Measurements from ENCODE around the gene CYTH4.
"Not testable (repeated sequence)": the region's sequence is repeated elsewhere in the genome, so short reads cannot be mapped to it uniquely, and the experiment has no call there.

CYTH4 gene

GRCh38 chr22:37282385-37282677 is at the start of gene CYTH4:
Gene CYTH4, plus strand, starts transcription at chr22:37282508. Its CDS starts 62 bp downstream, at chr22:37282570.
- peak; percentile 66 for DNase-seq

- DNase-seq = not testable (repeated sequence)
Observed at GRCh38 chr22:37233371-37233750, 48.9 kb upstream of the CYTH4 start.

- DNase-seq = no peak
Observed at GRCh38 chr22:37233751-37234631, 48.3 kb upstream of the CYTH4 start.

- DNase-seq = no peak
Observed at GRCh38 chr22:37234736-37235711, 47.3 kb upstream of the CYTH4 start.

- DNase-seq = no peak
Observed at GRCh38 chr22:37235897-37236607, 46.3 kb upstream of the CYTH4 start.

- no peak for DNase-seq
Observed at GRCh38 chr22:37237371-37238268, 44.7 kb upstream of the CYTH4 start.

GRCh38 chr22:37239336-37240239 is 42.7 kb upstream of the CYTH4 start:
- no peak for DNase-seq

- no peak for DNase-seq
Observed at GRCh38 chr22:37240240-37240940, 41.9 kb upstream of the CYTH4 start.

- no peak for DNase-seq
Observed at GRCh38 chr22:37240941-37241320, 41.4 kb upstream of the CYTH4 start.

GRCh38 chr22:37241351-37242142 is 40.8 kb upstream of the CYTH4 start:
- DNase-seq = peak; percentile 52

- DNase-seq = peak; percentile 86
Observed at GRCh38 chr22:37242395-37242918, 39.9 kb upstream of the CYTH4 start.

- no peak for DNase-seq
Observed at GRCh38 chr22:37243402-37244113, 38.8 kb upstream of the CYTH4 start.

GRCh38 chr22:37244114-37244921 is 38.0 kb upstream of the CYTH4 start, which contains the start of gene RAC2:
Gene RAC2, minus strand, starts transcription at chr22:37244269. Its CDS starts 121 bp downstream, at chr22:37244148.
- DNase-seq = peak; percentile 91

- DNase-seq = no peak
Observed at GRCh38 chr22:37244922-37245722, 37.2 kb upstream of the CYTH4 start.

- no peak for DNase-seq
Observed at GRCh38 chr22:37245740-37246139, 36.6 kb upstream of the CYTH4 start.

GRCh38 chr22:37248251-37248650 is 34.1 kb upstream of the CYTH4 start:
- DNase-seq = no peak

GRCh38 chr22:37249986-37250385 is 32.3 kb upstream of the CYTH4 start:
- no peak for DNase-seq
